CD4-positive, alpha-beta T cell treated with Interleukin-4 for 4 hours (primary cell): ENCODE measurements around the gene PAK2.
A peak's percentile ranks its signal among the peaks of the same experiment; 100 is the strongest.
"Not testable (repeated sequence)": the region's sequence is repeated elsewhere in the genome, so short reads cannot be mapped to it uniquely, and the experiment has no call there.

Experiments used
- DNase-seq: peaks from one replicate; pipeline ENCODE4 v3.0.0-alpha.2; 2020

Gene PAK2

GRCh38 chr3:196849180-196849741 is 109.6 kb downstream of the PAK2 start:
- DNase-seq: no peak

GRCh38 chr3:196863000-196863399 is 123.3 kb downstream of the PAK2 start:
- DNase-seq: not testable (repeated sequence)

- DNase-seq: no peak
Measured at GRCh38 chr3:196867155-196867506, 127.5 kb downstream of the PAK2 start.

- DNase-seq: peak; percentile 83
Measured at GRCh38 chr3:196867507-196868296, 128.0 kb downstream of the PAK2 start, which contains the start of gene SENP5. TSS of gene SENP5 (plus strand) at chr3:196867920. CDS start at chr3:196885182, 17,262 bp downstream.

GRCh38 chr3:196868297-196868661 is 128.6 kb downstream of the PAK2 start:
- DNase-seq: no peak

- no peak for DNase-seq
Measured at GRCh38 chr3:196872316-196872715, 132.7 kb downstream of the PAK2 start.

GRCh38 chr3:196874511-196875094 is 134.9 kb downstream of the PAK2 start:
- not testable (repeated sequence) for DNase-seq

- DNase-seq: no peak
Measured at GRCh38 chr3:196875258-196875657, 135.6 kb downstream of the PAK2 start.
